HL-60/S4 treated with phorbol 12-myristate 13-acetate at 8.2 ng/mL for 4 days and 3 days (cell line): Measurements from ENCODE around the gene KCNQ5.
"Not testable (repeated sequence)": the region's sequence is repeated elsewhere in the genome, so short reads cannot be mapped to it uniquely, and the experiment has no call there.

Experiments
- in situ Hi-C: fragments of 300-500 bp; cut with MboI; formaldehyde crosslinking; loops from 2 replicates; pipeline ENCODE4 v1.15.0; 2022; ENCODE audit warnings: low sequenced_read_pairs

KCNQ5 gene

DNA sequence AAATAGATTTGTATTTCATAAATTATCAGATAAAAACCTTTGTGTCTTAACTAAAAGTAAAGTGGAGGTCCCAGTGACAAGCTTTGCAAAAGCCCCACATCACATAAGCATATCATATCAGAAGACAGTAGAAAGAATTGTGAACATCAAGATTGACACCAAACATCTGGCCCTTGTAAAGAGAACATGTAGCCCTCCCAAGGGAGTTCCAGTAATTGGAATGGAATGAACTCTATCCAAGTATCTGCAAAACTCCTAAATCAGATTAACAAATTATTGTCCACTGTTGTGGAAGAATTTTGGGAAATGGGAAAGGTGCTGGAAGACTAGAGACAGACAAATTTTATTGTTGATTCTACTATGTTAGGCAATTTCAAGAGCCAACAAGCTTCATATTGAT lies 268.8 kb downstream of the KCNQ5 start:
- in situ Hi-C loops = no loop called here

DNA sequence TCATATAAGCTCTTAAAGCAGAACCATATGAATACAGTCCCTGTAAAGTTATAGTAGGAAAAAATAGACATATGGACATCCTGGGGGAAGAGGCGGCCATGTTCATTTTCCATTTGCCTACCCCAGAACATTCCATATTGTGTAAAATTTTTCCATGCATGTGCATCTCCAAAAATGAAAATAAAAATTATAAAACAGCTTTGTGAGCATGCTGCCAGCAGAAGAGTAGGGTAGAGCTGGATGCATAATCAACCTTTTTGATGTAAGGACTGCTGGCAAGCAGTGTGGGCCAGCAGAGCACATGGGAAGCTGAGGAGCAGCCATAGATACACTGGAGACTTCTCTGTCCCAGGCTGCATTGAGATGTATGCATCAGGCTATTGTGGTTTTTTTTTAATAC lies 271.0 kb downstream of the KCNQ5 start:
- in situ Hi-C loops = no loop called here

GRCh38 chr6:72894091-72894490 lies 272.2 kb downstream of the KCNQ5 start:
- in situ Hi-C loops = no loop called here

GRCh38 chr6:72898313-72898712 lies 276.4 kb downstream of the KCNQ5 start:
- in situ Hi-C loops = not testable (repeated sequence)

- in situ Hi-C loops = no loop called here
These were observed 284.0 kb downstream of the KCNQ5 start for GRCh38 chr6:72905705-72906478.

DNA sequence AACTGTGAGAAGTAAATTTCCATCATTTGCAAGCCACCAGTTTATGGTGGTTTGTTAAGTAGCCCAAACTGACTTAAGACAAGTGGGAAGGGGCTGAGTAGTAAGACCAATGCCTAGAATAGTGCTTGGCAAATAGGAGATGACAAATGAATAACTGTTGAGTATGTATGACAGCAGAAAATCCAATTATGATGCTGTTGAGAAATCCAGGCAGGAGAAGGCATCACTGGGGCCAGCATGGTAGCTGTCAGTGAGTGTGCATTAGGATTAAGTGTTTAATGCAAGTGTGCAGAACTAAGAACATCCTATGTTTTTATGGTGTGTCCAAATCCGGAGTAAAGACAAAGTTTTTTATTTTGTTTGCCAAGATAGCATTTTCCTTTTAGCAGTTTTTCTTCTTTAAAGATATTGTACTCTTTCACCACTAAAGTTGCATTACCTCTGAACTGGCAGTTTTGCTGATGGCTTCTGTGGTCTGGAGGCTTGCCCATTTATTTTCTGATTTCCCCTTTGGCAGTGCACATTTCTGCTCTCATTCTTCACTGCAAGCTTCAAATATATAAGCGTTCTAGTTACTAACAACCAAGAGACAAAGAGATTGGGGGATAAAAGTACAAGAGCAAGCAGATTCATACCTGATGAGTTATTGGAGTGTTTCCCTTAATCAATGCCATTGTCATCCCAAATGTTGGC lies 289.7 kb downstream of the KCNQ5 start:
- in situ Hi-C loops = no loop called here

DNA sequence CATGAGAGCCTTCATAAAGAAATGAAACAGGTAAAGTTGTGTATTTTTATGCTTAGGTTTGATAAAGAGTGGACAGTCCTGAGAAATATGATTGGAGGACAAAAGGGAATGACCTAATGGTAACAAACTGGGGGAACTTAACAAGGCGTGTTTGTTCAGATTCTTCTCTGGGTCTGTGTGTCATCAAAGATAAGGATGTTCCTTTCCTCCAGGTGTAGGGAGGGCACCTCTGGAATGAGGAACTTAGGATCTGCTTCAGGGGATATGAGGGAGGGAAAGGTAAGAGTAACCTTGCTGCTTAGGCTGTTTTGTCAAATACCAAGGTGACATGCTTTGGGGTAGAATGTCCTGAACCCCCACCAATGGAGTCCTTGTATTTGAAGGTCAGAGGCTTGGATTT lies 291.9 kb downstream of the KCNQ5 start:
- in situ Hi-C loops = no loop called here

DNA sequence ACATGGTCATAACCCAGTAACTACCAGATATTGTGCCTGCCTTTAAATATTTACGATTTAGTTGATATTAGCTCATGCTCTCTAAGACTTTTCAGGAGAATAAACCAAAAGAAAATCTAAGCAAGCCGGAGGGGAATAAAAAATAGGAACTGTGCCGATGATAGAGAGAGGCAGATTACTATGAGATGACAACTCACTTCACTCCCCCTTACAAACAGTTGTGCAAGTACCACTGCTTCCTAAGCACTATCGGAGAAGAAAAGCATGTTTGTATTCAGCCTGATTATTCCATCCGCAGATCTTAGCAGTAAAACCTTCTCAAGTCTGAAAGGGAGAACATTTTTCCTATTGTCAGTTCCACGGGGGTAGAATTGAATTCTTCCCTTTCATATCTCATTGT lies 294.4 kb downstream of the KCNQ5 start:
- in situ Hi-C loops = no loop called here

- in situ Hi-C loops = no loop called here
These were observed 295.0 kb downstream of the KCNQ5 start for GRCh38 chr6:72916906-72917305.

DNA sequence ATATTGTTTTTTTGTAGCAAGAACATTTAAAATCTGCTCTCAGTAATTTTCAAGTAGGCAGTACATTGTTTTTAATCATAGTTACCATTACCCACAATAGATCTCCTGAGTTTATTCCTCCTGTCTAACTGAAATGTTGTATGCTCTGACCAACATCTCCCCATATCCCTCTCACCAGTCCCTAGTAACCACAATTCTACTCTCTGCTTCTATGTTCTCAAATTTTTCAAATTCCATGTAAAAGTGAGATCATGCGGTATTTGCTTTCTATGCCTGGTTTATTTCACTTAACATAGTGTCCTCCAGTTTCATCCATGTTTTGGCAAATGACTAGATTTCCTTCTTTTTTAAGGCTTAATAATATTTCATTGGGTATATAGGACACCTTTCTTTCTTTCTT lies 300.5 kb downstream of the KCNQ5 start:
- in situ Hi-C loops = no loop called here

DNA sequence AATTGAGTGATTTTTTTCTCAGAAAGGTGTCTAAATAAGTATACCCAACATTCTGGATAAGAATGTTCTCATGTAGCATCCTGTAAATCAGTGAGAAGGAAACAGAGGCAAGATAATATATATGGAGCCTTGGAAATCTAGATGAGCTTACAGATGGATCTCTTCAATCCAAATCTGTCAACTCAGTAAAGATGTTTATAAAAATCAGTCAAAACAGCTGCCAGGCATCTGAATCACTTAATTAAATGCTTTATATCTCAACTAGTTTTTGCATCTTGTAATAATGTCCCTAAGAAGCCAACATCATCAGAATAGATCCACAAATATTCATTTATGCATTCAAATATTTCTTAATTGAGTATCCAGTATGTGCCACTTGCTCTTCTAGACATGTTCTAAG lies 303.3 kb downstream of the KCNQ5 start:
- in situ Hi-C loops = no loop called here

DNA sequence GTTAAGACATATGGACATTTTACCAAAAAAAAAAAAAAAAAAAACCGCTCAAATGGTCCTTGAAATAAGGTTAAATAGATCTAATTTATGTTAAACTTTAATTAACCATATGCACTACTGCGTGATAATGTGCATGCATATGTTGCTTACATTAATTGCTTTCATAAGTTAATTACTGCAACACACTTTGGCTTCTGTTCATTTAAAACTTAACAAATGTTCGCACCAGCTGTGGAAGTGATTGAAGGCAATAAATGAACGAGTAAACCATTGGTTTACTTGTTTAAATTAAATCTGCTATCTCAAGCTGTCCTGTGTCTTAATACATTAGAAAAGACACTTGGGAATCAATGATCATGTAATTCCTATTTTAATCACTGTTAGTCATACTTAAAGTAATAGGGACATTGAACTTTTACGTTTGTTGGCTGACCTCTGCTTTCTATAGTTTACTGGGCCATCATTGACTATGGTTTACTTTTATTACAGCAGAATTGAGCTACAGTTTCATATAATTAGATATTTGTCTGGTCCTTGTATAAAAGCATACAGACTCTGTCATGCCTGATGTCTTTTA lies 308.8 kb downstream of the KCNQ5 start:
- in situ Hi-C loops = no loop called here

- in situ Hi-C loops = no loop called here
These were observed 309.5 kb downstream of the KCNQ5 start for GRCh38 chr6:72931325-72931887.

- in situ Hi-C loops = no loop called here
These were observed 311.4 kb downstream of the KCNQ5 start for GRCh38 chr6:72933233-72933632.

DNA sequence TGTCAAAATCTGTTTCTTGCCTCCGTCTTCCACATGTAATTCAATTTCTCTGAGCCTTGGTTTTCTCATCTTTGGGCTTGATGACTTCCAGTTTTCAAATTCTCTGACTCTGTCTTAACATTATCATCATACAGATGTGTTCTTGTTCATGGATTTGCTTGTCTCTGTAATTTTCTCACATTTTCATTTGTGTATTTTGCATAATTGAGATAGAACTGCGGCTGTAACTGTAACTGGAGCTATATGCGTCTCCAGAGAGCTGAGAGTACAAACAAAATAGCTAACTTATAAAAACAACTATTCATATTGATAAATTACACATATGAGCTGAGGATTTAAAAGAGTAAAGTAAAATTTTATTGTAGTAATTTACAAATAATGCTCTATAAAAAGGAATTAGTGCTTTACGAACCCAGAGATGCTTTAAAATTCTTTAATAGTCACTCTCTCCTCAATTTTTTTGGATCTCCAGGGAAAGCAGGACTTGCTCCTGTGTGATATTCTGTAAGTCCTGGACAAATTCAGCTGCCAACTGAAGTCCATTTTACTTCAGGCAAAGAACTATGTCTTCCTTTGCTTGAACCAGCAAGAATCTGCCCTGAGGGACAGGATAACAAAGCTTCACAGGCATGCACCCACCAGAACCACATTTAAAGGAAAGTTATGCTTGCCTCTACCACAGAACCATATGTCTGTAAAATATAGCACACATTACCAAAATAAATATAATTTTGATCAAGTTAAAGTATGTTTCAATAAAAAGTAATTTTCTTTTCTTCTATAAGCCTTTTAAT lies 315.1 kb downstream of the KCNQ5 start:
- in situ Hi-C loops = no loop called here

DNA sequence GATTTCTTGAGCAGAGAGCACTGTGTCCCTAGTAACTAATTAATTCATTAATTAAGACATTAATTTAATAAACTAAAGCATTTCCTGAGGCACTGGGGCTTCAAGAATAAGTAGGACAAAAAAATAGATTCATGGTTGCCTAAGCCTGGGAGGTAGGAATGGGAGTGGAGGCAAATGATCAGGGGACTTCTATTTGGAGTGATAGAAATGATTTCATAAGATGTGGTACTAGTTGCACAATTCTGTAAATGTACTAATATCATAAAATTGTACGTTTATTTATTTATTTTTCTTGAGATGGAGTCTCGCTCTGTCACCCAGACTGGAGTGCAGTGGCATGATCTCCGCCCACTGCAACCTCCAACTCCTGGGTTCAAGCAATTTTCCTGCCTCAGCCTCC lies 316.2 kb downstream of the KCNQ5 start:
- in situ Hi-C loops = no loop called here

DNA sequence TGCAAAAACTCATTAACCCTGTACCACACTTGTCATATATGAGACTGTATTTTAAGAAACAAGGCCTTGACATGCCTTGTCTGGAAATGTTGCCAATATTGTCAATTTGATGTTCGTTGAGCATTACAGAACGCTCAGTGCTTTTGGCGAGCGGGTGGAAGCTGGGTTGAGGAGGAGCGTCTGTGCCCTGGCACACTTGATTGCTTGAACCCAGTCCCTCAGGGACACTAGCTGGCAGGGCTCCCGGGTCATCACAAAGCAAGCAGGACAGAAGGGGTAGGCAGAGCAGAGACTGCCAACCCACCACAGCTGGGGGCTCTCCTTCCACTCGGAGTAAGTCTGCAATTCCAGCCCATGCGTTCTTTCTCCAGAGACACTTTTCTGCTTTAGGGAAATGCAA lies 317.1 kb downstream of the KCNQ5 start:
- in situ Hi-C loops = no loop called here

GRCh38 chr6:72940265-72940664 lies 318.4 kb downstream of the KCNQ5 start:
- in situ Hi-C loops = no loop called here

- in situ Hi-C loops = no loop called here
These were observed 319.4 kb downstream of the KCNQ5 start for GRCh38 chr6:72941263-72941662.

- in situ Hi-C loops = no loop called here
These were observed 319.9 kb downstream of the KCNQ5 start for GRCh38 chr6:72941751-72942150.

DNA sequence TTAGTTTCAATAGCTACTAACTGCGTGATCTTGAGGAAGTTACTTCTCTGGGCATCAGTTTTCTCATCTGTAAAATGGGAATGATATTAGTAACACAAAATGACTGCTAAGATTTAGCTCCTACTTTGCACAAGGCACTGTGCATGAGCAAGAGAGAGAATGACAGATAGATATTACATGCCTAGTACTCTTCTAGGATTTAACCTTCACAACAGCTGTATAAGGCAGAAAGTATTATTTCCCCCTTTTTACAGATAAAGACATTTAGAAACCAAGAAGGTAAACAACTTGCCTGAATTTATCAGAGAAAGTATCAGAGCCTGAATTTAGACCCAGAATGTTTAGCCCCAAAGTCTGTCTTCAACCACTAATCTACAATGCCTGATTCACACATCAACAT lies 321.8 kb downstream of the KCNQ5 start:
- in situ Hi-C loops = no loop called here
